ENCODE results near the gene ITPKB.

ITPKB gene

DNA sequence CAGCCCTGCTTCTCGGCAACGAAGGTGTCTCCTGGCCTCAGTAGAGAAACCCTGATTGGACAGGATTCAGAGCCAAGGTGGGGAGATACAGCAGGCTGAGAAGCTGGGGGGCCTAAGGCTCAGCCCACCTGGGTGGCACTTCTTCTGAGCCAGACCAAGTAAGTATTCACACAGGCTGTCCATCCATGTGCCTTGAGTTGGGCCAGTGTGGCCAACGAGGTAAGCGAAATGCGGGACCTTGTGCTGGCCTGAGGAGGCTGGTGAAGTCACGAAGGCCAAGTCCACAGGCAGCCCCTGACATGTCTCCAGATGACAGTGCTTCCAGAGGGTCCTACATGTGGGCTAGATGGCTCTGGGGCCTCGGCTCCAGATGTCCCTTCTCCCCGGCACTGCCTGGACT, 91.4 kb downstream of the ITPKB start:
- Mint-ChIP-seq H3K27ac (no peak overlapping the region), H3K9me3 (no peaks in the 10 kb centered on the region), H3K4me3 (no peak overlapping the region), H3K27me3 (ENCODE audit: low read depth) (peaks cover 6% of the 10 kb centered on the region), H3K4me1 (peaks cover 25% of the 10 kb centered on the region), H3K36me3 (ENCODE audit: low read depth) (no peaks in the 10 kb centered on the region)
- TF ChIP-seq, protein P1, sequence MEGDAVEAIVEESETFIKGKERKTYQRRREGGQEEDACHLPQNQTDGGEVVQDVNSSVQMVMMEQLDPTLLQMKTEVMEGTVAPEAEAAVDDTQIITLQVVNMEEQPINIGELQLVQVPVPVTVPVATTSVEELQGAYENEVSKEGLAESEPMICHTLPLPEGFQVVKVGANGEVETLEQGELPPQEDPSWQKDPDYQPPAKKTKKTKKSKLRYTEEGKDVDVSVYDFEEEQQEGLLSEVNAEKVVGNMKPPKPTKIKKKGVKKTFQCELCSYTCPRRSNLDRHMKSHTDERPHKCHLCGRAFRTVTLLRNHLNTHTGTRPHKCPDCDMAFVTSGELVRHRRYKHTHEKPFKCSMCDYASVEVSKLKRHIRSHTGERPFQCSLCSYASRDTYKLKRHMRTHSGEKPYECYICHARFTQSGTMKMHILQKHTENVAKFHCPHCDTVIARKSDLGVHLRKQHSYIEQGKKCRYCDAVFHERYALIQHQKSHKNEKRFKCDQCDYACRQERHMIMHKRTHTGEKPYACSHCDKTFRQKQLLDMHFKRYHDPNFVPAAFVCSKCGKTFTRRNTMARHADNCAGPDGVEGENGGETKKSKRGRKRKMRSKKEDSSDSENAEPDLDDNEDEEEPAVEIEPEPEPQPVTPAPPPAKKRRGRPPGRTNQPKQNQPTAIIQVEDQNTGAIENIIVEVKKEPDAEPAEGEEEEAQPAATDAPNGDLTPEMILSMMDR (IDR thresholded peaks at IDR 0.05; ENCODE audit: unreplicated experiment in 3 of 3) = no peak

DNA sequence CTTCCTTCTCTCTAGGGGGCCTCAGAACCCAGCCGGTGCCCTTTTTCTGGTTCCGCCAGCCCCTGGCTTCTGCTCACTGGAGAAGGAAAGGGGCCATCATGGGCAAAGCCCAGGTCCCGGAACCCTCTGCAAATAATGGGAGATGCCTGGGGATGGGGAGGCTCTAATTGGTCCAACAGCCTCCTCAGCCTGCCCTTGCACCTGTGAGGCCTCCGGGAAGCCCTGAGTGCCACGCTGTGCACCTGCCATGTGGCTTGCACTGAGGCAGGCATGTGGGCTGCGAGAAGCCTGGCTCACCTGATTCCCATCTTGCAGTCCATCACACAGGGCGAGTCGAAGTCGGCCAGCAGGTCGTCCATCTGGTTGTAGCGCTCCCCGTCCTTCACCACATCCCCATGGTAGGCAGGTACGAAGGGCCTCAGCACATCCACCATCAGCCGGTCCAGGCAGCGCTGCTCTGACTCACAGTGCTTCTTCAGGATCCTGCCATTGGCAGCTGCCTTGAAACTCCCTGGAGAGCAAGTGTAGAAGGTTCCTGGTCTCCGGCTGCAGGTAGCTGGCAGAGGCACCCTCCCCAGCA, 92.1 kb downstream of the ITPKB start:
- H3K9me3 Mint-ChIP-seq = no peaks in the 10 kb centered on the region
- peaks cover 6% of the 10 kb centered on the region for H3K27me3 Mint-ChIP-seq (ENCODE audit: low read depth)
- TF ChIP-seq, protein P1 (IDR thresholded peaks at IDR 0.05; ENCODE audit: unreplicated experiment in 3 of 3) = no peak
- H3K36me3 Mint-ChIP-seq (ENCODE audit: low read depth) = no peaks in the 10 kb centered on the region
- no peak overlapping the region for H3K4me3 Mint-ChIP-seq
- H3K27ac Mint-ChIP-seq = no peak overlapping the region
- peaks cover 24% of the 10 kb centered on the region for H3K4me1 Mint-ChIP-seq

DNA sequence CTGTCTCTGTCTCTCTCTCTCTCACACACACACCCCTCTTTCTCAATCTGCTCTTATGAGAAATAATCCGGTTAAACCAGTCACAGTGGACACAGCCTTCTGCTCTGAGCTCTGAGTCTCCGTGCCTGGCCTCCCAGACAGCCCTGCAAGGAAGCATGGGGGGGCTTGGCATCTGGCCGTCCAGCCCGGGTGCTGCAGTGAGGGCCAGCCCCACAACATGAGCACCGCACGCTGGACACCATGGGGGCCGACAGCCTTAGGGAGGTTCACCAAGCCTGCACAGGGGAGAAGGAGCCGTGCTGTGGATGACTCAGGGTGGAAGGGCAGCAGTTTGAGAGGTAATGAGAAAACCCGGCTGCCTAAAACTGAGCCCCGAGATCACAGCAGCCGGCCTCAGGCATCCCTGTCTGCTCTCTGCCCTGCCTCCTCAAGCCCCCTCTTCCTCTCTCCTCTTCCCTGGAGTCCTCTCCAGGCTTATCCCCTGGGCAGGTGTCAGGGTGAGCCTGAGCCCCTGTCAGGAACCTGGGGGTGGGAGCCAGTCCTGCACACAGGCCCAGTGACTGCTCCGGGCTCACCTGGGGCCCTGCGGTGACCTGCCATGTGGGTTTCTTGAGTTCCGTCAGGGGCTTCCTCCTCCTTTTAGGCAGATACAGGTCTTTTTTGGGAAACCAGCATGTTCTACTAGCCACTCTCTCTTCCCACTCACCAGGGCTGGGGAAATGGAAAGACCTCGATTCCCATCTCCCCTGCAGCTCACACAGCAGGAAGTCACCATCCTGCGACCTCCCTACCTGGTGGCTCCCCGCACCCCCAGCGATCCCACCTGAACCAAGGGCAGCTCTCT, 92.8 kb downstream of the ITPKB start:
- Mint-ChIP-seq H3K27ac (no peak overlapping the region), H3K4me3 (no peak overlapping the region)

DNA sequence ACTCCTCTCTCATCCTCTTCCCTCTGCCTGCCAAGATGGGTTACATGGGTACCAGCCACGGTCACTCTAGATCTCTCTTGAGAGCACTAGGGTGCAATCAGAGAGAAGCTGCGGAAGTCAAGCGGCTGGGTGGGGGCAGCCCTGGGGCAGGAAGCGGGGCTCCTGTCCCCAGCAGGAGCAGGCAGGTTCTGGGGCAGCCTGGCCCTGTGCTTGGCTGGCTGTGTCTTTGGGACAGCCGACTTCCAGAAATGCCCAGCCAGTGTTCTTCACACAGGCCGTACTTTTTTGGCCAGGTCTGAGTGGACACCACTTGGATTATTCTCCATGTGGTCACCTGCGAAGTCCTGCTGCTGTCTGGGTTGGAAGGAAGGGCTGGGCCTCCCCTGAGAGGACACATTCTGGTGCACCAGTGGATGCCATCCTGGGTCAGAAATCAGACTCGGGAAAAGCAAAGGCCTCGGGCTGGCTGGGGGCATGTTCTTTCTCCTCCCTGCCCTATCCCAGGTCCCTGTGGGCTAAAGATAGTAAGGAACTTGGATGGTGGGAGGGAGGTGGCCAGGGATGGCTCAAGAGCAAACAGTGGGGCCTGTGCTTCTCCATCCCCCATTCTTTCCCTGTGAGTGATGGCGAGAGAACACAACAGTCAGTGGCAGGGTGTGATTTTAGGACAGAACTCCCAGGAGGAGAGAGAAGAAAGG, 93.7 kb downstream of the ITPKB start:
- no peaks in the 10 kb centered on the region for H3K36me3 Mint-ChIP-seq (ENCODE audit: low read depth)
- H3K9me3 Mint-ChIP-seq = no peaks in the 10 kb centered on the region
- peaks cover 26% of the 10 kb centered on the region for H3K4me1 Mint-ChIP-seq
- TF ChIP-seq, protein P1 (IDR thresholded peaks at IDR 0.05; ENCODE audit: unreplicated experiment in 3 of 3) = no peak
- H3K27me3 Mint-ChIP-seq (ENCODE audit: low read depth) = peaks cover 3% of the 10 kb centered on the region
- H3K27ac Mint-ChIP-seq = no peak overlapping the region
- H3K4me3 Mint-ChIP-seq = no peak overlapping the region

More for the DNA sequence above, 92.8 kb downstream of the ITPKB start:
- TF ChIP-seq, protein P1 (IDR thresholded peaks at IDR 0.05; ENCODE audit: unreplicated experiment in 3 of 3) = no peak
- Mint-ChIP-seq H3K4me1 (peaks cover 25% of the 10 kb centered on the region), H3K27me3 (ENCODE audit: low read depth) (peaks cover 6% of the 10 kb centered on the region), H3K36me3 (ENCODE audit: low read depth) (no peaks in the 10 kb centered on the region), H3K9me3 (no peaks in the 10 kb centered on the region)

DNA sequence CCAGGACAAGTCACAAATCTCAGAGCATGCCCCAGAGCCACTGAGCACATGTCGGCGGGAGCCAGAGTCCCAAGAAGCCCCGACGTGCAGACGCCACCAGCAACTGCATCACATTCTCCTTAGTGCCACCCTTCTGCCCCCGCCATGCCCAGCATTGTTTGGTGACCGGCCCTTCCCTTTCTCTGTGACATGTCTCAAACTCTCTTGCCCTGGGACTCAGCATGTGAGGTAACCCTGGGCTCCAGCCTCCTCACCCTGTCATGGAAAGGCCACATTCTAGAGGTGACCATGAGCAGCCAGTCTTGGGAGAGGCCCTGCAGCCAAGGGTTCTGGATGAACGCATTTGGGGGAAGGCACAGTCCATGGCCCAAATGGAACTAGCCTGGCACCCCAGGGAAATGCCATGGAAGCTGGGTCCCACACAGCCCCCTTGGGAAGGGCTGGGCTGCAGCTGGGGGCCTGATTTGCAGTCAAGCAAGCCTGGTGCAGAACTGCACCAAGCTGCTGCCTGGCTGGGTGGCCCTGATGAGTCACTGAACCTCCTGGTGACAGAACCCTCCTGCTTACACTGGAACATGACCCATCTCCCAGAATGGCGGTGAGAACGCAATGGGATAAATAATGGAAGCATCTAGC, 94.4 kb downstream of the ITPKB start:
- H3K4me3 Mint-ChIP-seq = no peak overlapping the region
- H3K27me3 Mint-ChIP-seq (ENCODE audit: low read depth) = peaks cover 3% of the 10 kb centered on the region
- no peaks in the 10 kb centered on the region for H3K36me3 Mint-ChIP-seq (ENCODE audit: low read depth)
- H3K9me3 Mint-ChIP-seq = no peaks in the 10 kb centered on the region
- peaks cover 27% of the 10 kb centered on the region for H3K4me1 Mint-ChIP-seq
- no peak overlapping the region for H3K27ac Mint-ChIP-seq
- TF ChIP-seq, protein P1 (IDR thresholded peaks at IDR 0.05; ENCODE audit: unreplicated experiment in 3 of 3) = no peak
